ENCODE measurements around the gene ZCCHC2.

GRCh38 chr18:62571037-62571436 lies 48.2 kb downstream of the ZCCHC2 start:
- TF ChIP-seq CTCF (IDR thresholded peaks at IDR 0.05) (no peak), POLR2A (IDR thresholded peaks at IDR 0.05) (no peak)

All from esophagus squamous epithelium (tissue), 4 donors.